Effector CD8-positive, alpha-beta T cell (primary cell): ENCODE data around the gene CYB561D1.

Experiments
- DNase-seq: peaks from one replicate; lab custom pipeline; 2025; lab: John Stamatoyannopoulos, UW

Gene CYB561D1

GRCh38 chr1:109481646-109482045 is 12.2 kb upstream of the CYB561D1 start:
- DNase-seq: no peak

- DNase-seq: no peak
These were observed 11.7 kb upstream of the CYB561D1 start for GRCh38 chr1:109482242-109482641.

GRCh38 chr1:109482791-109483671 is 10.9 kb upstream of the CYB561D1 start:
- peak; percentile 51 for DNase-seq

DNA sequence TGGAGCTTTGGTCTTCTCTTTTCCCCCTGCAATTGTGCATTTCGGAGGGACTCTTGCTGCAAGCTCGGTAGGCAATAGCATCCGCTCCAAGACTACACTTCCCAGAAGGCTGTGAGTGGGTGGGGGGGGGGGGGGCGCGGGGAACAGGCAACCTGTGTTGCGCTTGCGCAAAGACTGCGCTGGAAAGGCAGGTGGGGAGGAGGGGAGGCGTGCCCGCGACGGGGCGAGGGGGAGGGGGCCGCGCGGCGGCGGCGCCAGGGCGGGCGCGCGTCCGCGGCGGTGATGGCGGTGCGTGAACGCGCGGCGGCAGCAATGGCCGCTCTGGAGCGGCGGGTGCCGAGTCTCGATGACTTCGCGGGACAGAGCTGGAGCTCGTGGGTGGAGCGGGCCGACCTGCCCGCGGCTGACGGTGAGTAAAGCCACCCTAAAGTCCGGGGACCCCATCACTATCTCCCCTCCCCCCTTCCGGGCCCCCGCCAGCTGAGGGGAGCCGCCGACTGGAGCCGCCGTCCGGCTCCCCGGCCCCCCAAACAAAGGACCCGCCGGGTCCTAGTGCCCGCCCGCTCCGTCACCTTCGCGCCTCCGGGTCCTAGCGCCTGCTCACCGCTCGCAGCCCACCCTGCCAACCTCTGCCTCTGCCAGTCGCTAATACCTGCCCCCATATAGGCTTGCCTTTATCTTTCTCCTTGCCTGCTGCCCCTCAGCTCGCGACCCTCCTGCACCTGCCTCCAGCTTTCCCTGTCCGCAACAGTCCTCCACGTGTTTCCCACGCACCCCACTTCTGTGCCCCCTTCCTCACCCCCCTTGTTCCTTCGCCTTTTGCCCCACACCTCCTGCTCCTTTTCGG is 10.0 kb upstream of the CYB561D1 start, which contains the start of gene ATXN7L2:
TSS of gene ATXN7L2 (plus strand) at position 234 of the 847 bp plus-strand sequence. CDS start at position 283, 49 bp downstream.
- peak; percentile 90 for DNase-seq

DNA sequence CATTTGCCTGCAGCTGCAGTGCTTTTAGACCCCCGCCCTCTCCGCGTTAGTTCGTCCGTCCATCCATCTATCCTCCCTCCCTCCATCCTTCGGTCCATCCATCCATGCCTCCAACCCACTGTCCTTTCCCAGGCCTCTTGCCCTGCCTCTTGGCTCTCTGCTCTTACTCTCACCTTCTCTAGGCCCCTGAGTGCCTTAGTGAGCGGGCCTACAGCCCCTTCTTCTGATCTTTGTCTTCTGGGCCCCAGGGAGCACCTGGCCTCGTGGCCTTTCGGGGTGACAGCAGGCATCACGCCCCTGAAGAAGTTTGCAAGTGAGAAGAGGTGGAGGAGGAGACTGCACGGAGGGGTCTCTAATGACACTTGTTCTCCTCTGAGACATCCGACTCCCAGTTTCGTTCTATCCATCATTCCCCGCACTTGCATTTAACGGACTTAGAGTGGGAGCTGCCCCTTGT is 9.3 kb upstream of the CYB561D1 start:
- DNase-seq: no peak

DNA sequence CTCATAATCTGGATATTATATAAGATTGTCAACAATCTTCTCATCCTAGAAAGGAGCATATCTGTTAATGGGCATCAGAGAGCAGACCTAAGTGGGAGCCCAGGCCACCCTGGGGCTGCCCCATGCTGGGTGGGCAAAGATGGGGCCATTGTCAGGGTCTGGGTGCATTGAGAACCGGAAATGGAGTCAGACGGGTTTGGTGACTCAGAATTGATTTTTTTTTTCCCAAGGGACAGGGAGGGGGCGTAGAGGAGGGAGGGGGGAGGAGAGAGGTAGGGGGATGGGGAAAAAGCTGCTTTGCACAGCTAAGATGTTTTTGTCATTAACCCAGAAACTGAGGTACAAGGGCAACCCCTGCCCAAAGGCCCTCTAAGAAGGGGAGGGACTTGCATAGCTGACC is 8.9 kb upstream of the CYB561D1 start:
- no peak for DNase-seq

DNA sequence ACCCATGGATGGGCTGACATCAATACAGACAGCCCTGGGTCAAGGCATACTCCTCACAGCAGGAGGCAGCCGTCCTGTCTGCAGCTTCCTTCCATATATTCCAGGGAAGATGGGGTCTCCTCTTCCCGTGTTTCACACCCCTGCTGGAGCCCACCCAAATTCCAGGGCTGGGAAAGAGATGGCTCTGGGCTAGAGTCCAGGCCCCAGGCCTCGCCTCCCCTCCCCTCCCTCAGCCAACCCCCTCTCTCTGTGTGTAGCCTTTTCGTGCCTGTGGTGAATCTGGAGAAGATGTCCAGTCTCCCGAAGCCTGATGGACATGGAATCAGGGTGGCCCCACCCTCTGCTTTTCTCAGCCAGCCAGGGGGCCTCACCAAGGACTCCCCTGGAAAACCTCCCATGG is 6.6 kb upstream of the CYB561D1 start:
- no peak for DNase-seq

DNA sequence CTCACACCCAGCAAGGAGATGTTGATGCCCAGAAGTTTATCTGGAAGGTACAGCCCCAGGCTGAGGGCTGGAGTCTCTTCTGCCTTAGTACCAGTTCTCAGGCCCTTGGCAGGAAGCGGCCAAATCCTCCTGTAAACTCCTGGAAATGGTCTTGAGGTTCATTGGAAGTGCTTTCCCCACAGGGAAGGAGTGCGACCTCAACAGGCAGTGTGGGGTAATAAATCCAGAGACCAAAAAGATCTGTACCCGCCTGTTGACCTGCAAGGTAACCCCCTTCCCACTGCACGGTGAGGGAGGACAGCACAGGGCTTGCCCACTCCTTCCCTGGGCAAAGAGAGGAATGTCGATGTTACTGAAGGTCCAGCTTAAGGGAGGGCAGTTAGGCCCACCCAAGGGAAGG is 5.7 kb upstream of the CYB561D1 start:
- no peak for DNase-seq

DNA sequence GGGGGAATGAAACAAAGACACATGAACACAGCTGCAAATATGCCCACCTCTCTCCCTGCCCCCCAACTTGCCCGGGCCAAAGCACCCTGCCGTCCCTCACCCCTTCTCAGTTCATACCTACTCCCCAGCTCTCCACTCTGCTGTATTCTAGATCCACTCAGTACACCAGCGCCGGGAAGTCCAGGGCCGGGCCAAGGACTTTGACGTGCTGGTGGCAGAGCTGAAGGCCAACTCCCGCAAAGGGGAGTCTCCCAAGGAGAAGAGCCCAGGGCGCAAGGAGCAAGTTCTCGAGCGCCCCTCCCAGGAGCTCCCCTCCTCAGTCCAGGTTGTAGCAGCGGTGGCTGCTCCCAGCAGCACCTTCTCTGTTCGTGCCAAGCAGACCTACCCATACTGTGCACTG is 5.2 kb upstream of the CYB561D1 start:
- no peak for DNase-seq

DNA sequence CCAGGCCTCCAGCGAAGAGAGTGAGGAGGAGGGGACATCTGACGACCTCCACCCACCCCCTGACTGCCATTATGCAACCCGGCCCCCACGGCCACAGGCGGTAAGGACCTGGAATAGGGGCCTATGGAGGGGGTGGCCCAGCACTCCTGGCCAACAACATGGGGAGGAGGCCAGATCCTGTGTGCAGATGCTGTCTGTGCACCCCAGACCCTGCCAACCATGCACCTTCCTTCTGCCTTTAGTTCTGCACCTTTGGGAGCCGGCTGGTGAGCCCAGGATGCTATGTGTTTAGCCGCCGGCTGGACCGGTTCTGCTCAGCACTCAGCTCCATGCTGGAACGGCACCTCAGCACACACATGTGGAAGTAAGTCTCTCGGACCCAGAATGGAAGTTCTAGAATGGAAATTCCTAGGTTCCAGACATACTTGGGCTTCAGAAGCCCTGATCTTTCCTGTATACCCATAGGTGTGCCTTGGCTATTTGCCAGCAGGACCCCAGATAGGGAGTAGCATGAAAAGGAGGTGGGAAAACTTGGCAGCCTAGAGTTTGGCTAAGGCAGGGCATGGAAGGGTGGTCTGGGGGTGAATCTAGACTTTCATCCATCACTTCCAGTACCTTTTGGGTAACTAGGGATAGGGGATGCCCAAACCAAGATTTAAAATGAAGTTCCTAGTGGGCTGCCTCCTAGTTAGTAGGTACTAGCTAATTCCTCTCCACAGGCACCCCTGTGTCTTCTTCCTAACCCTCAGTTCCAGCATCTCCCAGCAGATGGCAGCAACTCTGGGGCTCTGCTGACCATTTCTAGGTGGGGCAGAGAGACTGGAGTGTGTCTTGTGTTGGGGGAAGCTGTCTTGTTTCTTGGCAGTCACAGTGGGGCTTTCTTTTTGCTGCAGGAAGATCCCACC is 3.6 kb upstream of the CYB561D1 start:
- peak; percentile 52 for DNase-seq

DNA sequence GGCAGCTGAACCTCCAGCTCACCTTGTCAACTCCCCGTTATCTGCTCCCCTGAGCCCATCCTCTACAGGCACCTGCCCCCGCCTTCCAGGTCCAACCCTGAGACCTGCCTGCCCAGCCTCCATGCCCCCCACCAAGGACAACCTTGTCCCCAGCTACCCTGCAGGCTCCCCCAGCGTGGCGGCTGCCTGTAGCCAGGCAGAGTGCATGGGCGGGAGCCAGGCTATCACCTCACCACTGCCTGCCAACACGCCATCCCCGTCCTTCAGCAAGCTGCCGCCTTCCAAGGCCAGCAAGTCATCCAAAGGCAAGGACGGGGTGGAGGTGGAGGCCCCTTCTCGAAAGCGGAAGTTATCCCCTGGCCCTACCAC is 3.0 kb upstream of the CYB561D1 start:
- DNase-seq: no peak

- no peak for DNase-seq
These were observed 2.5 kb upstream of the CYB561D1 start for GRCh38 chr1:109491372-109491771.

GRCh38 chr1:109492779-109493178 is 1.1 kb upstream of the CYB561D1 start:
- DNase-seq: no peak

DNA sequence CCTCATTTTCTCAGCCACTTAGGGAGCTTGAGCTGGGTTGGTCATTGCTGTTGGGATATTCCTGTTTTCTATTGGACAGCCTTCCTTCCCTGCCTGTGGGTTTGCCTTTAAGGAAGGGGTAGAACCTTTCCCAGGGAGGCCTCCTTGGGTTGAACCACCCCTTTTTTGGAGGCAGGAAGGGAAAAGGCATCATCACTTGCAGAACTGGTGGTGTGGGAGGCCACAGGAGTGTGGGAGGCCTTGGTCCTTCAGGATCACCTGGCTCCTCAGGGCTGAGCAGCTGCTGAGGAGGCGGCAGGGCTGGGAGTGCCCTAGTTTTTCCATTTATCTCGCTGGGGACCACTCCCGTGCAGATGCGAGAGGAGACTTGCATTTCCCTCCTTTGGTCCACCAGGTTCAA is 667 bp upstream of the CYB561D1 start:
- no peak for DNase-seq

DNA sequence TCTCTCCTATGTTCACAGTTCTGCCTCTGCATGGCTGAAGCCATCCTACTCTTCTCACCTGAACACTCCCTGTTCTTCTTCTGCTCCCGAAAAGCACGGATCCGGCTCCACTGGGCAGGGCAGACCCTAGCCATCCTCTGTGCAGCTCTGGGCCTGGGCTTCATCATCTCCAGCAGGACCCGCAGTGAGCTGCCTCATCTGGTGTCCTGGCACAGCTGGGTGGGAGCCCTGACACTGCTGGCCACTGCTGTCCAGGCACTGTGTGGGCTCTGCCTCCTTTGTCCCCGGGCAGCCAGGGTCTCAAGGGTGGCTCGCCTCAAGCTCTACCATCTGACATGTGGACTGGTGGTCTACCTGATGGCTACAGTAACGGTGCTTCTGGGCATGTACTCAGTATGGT is 1.8 kb downstream of the CYB561D1 start:
- DNase-seq: no peak

GRCh38 chr1:109497449-109498160 is 3.7 kb downstream of the CYB561D1 start:
- no peak for DNase-seq

GRCh38 chr1:109498161-109498801 is 4.4 kb downstream of the CYB561D1 start:
- peak; percentile 39 for DNase-seq

DNA sequence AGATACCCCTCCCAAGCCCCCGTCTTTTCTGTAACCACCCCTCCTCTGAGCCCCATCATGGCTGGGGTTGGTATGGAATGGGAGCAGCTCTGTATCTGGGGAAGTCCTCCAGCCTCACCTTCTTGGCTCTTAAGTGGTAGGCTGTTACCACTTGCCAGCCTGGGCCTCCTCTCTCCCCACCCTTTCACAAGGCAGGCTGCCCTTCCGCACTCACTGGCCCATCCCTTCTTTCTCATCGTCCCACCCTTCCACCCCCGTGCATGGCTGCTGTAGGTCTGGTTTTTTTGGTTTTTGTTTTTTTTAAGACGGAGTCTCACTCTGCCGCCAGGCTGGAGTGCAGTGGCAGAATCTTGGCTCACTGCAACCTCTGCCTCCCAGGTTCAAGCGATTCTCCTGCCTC is 5.2 kb downstream of the CYB561D1 start:
- no peak for DNase-seq

DNA sequence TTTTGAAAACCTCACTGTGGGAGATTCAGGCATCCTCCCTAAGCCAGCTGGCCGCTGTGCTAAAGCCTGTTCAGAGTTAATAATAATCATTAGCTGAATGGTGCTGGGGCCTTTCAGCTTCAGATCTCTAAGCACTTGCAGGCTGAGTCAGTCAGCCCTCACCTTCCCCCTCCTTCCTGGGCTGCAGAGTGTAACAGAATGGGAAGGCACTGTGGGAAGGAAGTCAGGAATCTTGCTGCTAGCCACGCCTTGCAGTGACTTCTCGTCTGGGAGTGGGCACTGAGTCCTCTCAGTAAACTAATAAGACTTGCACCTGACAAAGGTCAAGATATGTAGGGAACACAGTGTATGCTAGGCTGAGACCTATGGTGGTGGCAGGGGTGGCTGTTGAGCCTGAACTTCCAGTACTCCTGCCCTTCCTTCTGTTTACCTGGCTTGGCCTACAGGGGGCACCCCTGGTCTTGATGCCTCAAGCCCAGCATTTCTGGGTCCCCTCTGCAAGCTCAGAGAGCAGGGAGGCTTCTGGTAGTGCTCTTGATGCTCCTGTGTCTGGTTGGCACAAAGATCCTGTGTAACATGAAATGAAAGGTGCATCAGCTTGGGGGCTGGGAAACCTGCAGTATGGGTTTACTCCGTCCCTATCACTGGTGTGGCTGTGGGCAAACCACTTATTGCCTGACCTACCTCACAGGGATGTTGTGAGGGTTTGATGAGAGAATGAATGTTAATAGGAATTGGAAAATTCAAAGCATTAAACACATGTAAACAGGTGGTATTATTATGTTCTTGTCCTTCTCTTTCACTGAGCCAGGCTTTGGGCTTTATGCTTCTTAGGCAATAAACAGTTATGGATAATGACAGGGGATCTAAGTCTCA is 6.0 kb downstream of the CYB561D1 start:
- DNase-seq: peak; percentile 52
